ENCODE results near the gene DBH.

The DBH gene

GRCh38 chr9:133603135-133603927 is 32.8 kb upstream of the DBH start:
- H3K4me3 ChIP-seq (ENCODE audit: control insufficient read depth, low read depth, low read length), result no peak overlapping the region
- DNase-seq (ENCODE audit: low read depth), result no peak
- TF ChIP-seq CTCF (conservative IDR thresholded peaks at IDR 0.05; ENCODE audit: control insufficient read depth, insufficient read depth, low read depth, low read length), result no peak

- H3K4me3 ChIP-seq (ENCODE audit: control insufficient read depth, low read depth, low read length), result no peak overlapping the region
- TF ChIP-seq CTCF (conservative IDR thresholded peaks at IDR 0.05; ENCODE audit: control insufficient read depth, insufficient read depth, low read depth, low read length), result no peak
- DNase-seq (ENCODE audit: low read depth), result no peak
Observed at GRCh38 chr9:133604214-133604613, 31.9 kb upstream of the DBH start.

DNA sequence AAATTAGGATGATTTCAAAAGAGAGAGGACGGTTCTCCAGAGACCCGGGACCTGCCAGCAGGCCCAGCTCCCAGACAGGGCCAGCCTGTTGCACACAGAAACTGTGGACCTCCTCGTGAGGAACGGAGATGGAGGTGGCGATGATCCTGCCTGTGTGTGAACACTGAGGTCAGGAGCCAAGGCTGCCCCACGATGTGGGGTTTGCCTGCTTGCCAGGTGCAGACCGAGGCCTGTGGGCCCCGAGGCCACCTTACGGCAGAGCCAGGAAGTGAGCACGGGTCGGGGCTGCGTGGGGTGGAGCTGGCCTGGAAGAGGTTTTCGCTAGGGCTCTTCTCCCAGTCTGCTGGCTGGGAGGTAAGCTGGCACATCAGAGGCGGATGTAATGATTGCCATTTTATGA is 31.3 kb upstream of the DBH start:
- DNase-seq (ENCODE audit: low read depth), result no peak
- TF ChIP-seq CTCF (conservative IDR thresholded peaks at IDR 0.05; ENCODE audit: control insufficient read depth, insufficient read depth, low read depth, low read length), result no peak
- no peak overlapping the region for H3K4me3 ChIP-seq (ENCODE audit: control insufficient read depth, low read depth, low read length)

DNA sequence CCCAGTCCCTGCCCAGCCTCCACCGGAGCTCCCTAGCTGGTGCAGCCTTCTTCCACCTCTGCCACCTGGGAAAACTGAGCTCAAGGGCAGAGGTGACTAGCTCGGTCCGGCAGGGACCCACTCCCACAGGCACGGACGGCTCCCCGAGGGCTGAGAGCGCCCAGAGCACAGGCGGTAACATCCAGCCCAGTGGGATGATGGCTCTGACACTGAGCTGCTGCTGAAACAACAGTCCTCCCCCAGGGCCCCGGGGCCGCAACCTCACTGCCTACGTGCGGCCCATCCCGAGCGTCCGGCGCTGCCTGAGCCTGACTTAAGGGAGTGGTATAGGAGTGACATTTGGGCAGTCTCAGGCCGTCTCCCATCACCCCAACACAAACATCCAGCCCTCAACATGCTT is 30.7 kb upstream of the DBH start:
- DNase-seq (ENCODE audit: low read depth), result no peak

DNA sequence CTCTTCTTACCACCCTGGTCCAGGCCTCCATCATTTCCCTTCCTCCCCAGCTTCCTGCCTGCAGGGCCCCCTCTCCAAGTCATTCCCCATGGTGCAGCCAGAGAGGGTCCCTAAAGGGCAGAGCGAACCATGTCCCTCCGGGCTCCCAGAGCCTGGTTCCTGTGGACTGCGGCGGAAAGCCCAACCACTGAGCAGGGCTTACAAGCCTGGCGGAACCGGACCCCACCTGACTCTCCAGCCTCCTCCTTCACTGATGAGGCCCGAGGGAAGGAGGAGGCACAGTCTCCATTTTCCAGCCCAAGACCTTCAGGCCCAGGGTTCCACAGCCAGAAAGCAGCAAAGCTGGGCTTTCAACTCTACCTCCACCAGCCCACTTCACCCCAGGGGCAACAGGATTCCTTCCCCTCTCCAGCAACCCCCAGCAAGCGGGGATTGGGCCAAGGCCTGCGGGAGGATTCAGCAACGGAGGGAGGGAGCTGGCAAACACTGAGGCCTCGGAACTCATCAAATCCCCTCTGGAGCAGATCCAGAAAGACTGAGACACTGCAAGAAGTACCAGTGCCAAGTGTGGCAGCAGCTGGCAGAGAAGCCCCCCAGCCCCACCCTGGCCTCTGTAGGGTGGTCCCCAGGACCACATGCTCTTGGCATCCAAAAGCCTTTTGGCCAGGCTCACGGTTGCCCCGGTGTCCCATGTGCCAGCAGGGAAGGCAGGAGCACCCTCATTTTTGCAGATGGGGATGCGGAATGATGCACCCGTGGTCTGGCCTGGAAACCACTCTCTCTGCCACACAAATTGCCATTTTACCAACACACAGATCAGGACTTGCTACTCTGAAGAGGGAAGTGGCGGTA is 30.1 kb upstream of the DBH start:
- no peak overlapping the region for H3K4me3 ChIP-seq (ENCODE audit: control insufficient read depth, low read depth, low read length)
- no peak for DNase-seq (ENCODE audit: low read depth)
- no peak for TF ChIP-seq CTCF (conservative IDR thresholded peaks at IDR 0.05; ENCODE audit: control insufficient read depth, insufficient read depth, low read depth, low read length)

More for the DNA sequence above, 30.7 kb upstream of the DBH start:
- no peak overlapping the region for H3K4me3 ChIP-seq (ENCODE audit: control insufficient read depth, low read depth, low read length)
- no peak for TF ChIP-seq CTCF (conservative IDR thresholded peaks at IDR 0.05; ENCODE audit: control insufficient read depth, insufficient read depth, low read depth, low read length)

- H3K4me3 ChIP-seq (ENCODE audit: control insufficient read depth, low read depth, low read length), result no peak overlapping the region
- no peak for TF ChIP-seq CTCF (conservative IDR thresholded peaks at IDR 0.05; ENCODE audit: control insufficient read depth, insufficient read depth, low read depth, low read length)
- no peak for DNase-seq (ENCODE audit: low read depth)
Observed at GRCh38 chr9:133606708-133607025, 29.5 kb upstream of the DBH start.
